HEK293T (cell line): Measurements from ENCODE around the gene PRR11.

ENCODE experiments used
- BHLHE40 ChIP-seq: fragments of 450-650 bp; IDR thresholded peaks from 2 replicates; pipeline ENCODE4 v1.6.1; 2016; ENCODE audit warnings: mild to moderate bottlenecking, moderate library complexity, borderline replicate concordance
- FOXA1 ChIP-seq: fragments of 450-650 bp; IDR thresholded peaks from 2 replicates; pipeline ENCODE4 v1.6.1; 2016; ENCODE audit warnings: mild to moderate bottlenecking
- FOXM1 ChIP-seq: fragments of 450-650 bp; IDR thresholded peaks from 2 replicates; pipeline ENCODE4 v1.6.1; 2017; ENCODE audit warnings: mild to moderate bottlenecking, borderline replicate concordance
- SP1 ChIP-seq: fragments of 450-650 bp; IDR thresholded peaks from 2 replicates; pipeline ENCODE4 v1.6.1; 2017
- TF ChIP-seq, protein P1 (sequence below): fragments of 450-650 bp; IDR thresholded peaks from 2 replicates; pipeline ENCODE4 v1.6.1; 2016

DNA sequence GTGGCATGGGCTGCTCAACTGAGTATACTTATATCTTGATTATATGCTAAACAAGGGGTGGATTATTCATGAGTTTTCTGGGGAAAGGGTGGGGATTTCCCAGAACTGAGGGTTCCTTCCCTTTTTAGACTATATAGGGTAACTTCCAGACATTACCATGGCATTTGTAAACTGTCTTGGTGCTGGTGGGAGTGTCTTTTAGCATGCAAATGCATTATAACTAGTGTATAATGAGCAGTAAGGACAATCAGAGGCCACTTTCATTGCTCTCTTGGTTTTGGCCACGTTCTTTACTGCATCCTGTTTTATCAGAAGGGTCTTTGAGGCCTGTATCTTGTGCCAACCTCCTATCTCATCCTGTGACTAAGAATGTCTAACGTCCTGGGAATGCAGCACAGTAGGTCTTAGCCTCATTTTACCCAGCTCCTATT, 12.0 kb downstream of the PRR11 start:
- TF ChIP-seq FOXA1 (no peak), BHLHE40 (no peak), FOXM1 (no peak), SP1 (no peak)
- TF ChIP-seq, protein P1, sequence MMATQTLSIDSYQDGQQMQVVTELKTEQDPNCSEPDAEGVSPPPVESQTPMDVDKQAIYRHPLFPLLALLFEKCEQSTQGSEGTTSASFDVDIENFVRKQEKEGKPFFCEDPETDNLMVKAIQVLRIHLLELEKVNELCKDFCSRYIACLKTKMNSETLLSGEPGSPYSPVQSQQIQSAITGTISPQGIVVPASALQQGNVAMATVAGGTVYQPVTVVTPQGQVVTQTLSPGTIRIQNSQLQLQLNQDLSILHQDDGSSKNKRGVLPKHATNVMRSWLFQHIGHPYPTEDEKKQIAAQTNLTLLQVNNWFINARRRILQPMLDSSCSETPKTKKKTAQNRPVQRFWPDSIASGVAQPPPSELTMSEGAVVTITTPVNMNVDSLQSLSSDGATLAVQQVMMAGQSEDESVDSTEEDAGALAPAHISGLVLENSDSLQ, result no peak
